ENCODE measurements around the gene UBE2V1.
"Not testable (repeated sequence)": the region's sequence is repeated elsewhere in the genome, so short reads cannot be mapped to it uniquely, and the experiment has no call there.

The UBE2V1 gene

GRCh38 chr20:50097843-50098242 is 15.1 kb downstream of the UBE2V1 start:
- DNase-seq (ENCODE audit: extremely low read depth in 1 of 2, low read depth in 1 of 2): no peak

- no peak for DNase-seq (ENCODE audit: extremely low read depth in 1 of 2, low read depth in 1 of 2)
Observed at GRCh38 chr20:50096237-50096636, 16.7 kb downstream of the UBE2V1 start.

GRCh38 chr20:50095476-50096078 is 17.4 kb downstream of the UBE2V1 start:
- DNase-seq (ENCODE audit: extremely low read depth in 1 of 2, low read depth in 1 of 2): no peak

- DNase-seq (ENCODE audit: extremely low read depth in 1 of 2, low read depth in 1 of 2): no peak
Observed at GRCh38 chr20:50094522-50094921, 18.4 kb downstream of the UBE2V1 start.

GRCh38 chr20:50093240-50093639 is 19.7 kb downstream of the UBE2V1 start:
- DNase-seq (ENCODE audit: extremely low read depth in 1 of 2, low read depth in 1 of 2): no peak

GRCh38 chr20:50092436-50092835 is 20.5 kb downstream of the UBE2V1 start:
- DNase-seq (ENCODE audit: extremely low read depth in 1 of 2, low read depth in 1 of 2): no peak

GRCh38 chr20:50089787-50090177 is 23.2 kb downstream of the UBE2V1 start:
- no peak for DNase-seq (ENCODE audit: extremely low read depth in 1 of 2, low read depth in 1 of 2)

DNA sequence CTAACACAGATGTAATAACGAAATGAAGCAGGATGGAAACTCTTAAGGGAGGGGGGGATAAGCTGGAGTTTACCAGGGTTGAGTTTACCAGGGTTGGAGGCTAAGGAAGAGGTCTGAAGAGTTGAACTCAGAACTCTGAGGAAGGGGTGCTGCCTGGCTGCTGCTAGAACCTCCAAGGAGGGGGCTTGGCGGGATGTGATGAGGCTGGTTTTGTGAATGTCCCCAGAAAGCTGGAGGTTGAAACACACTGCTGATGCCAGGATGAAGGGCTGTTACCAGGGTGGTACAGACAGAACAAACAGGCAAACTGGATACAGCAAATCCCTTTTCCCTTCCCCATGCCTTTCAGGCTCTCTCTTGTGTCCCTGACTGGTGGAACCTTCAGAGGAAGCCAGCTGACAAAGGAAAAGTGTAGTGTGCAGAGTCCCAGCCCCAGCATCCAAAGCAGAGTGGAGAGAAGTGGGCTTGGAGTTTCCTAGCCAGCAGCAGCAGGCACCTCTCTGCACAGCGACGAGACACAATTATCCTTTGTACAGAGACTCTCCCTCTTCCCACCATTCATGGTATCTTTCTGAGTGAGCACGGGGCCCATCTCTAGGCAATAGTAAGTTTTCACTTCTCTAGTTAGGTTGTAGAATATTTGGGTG is 23.7 kb downstream of the UBE2V1 start:
- DNase-seq (ENCODE audit: extremely low read depth in 1 of 2, low read depth in 1 of 2): no peak

DNA sequence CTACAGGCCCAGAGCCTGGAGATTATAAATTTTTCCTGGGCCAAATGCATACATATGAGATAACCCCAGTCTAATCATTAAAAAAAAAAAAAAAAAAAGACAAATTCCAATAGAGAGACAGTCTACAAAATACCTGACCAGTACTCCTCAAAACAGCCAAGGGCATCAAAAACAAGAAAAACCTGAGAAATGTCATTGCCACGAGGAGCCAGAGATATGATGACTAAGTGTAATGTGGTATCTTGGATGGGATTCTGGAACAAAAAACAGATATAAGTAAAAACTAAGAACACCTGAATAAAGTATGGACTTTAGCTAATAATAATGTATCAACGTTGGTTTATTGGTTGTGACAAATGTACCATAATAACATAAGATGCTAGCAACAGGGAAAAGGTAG is 24.9 kb downstream of the UBE2V1 start:
- DNase-seq (ENCODE audit: extremely low read depth in 1 of 2, low read depth in 1 of 2): no peak

DNA sequence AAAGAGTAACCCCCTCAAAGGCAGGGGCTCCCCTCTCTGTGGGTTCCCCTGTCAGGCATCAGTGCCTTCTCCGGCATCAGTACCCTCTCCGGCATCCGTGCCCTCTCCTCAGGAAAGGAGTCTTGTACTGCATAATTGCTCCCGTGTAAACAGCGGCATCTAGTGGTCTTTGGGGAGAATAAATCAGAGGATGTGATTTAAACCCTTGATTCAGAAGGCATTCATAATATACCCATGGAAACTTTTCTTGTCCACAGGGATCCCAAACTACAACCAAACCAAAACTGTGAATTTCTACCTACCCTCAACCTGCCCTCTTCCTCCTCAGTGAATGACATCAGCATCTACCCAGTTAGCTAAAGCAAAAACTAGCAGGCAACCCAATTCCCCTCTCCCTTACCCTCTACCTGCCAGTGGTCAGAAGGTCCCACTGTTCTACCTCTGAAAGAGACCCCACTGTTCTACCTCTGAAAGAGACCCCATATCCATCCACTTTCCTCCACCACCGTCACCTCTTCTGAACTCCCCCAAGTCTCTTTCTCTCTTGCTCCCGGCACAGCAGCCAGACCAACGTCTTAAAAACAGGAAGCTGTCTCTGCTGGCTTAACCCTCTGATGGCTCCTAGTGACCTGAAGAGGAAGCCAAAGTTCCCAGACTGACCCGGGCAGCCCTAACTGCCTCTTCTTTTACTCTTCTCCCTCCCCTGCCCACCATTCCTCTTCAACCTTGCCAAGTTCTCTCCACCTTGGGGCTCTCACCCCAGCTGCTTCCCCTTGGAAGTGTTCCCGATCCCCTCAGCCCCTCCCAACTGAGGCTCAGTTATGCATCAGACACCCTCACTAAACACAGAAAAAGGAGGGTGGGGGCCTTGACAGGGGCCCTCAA is 27.2 kb downstream of the UBE2V1 start:
- DNase-seq (ENCODE audit: extremely low read depth in 1 of 2, low read depth in 1 of 2): no peak

- DNase-seq (ENCODE audit: extremely low read depth in 1 of 2, low read depth in 1 of 2): no peak
Observed at GRCh38 chr20:50085146-50085480, 27.8 kb downstream of the UBE2V1 start.

DNA sequence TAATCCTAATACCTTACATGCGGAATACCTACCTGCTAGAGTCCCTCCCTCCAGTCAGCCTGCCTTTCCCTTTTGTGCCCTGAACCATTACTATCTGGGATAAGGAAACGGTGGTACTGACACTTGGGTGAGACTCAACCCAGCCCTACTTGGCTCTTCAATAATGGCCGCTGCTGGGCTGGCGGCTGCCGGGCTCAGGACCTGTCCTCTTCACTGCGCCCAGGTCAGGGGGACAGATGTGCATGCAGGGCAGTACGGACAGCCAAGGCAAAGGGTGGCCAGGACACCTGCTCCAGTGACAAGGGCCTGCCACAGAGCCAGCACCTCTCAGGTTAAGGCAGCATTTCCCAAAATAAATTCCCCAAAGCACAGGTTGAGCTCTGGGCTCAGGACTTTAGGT is 29.9 kb downstream of the UBE2V1 start:
- DNase-seq (ENCODE audit: extremely low read depth in 1 of 2, low read depth in 1 of 2): no peak

DNA sequence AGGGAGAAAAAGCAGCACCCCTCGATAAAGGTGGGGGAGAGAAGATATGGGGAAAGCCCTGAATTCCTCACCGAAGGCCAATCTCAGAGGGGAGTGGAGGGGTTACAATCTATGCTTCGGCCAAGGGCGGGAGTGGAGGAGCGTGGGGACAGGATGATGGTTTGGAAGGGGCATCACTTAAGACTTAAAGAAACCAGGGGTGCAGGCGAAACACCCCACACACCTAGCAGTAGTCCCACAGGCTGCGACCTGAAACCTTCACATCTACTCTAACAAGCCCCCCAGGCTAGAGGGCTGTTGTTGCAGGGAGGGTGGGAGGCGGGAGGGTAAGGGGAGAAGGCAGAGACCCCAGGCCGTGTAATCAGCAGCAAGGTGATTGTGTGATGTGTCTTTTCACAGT is 30.9 kb downstream of the UBE2V1 start:
- not testable (repeated sequence) for DNase-seq (ENCODE audit: extremely low read depth in 1 of 2, low read depth in 1 of 2)

DNA sequence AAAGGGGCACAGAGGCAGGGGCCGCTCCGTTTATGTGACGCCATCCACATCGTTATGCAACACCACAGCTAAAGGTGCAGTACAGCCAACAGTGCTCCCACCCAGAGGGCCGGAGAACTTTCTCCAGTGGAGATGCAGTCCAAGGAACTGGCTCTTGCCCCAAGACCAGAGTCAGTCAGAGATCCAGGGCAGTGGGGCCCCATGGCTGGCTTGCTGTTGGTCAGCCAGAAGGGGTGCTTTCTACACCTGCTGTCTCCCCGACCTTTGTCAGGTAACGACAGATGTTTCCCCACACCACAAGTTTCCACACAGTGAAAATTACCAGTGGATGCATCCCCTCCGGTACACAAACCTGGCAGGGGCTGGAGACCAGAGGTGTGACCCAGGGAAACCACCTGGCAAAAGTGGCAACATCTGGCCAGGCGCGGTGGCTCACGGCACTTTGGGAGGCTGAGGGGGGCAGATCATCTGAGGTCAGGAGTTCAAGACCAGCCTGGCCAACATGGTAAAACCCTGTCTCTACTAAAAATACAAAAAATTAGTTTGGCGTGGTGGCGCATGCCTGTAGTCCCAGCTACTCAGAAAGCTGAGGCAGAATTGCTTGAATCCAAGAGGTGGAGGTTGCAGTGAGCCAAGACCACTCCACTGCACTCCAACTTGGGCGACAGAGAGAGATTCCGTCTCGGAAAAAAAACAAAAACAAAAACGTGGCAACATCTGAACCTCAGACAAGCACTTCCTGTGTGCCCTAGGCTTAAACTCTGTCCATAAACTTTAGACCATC is 34.9 kb downstream of the UBE2V1 start:
- no peak for DNase-seq (ENCODE audit: extremely low read depth in 1 of 2, low read depth in 1 of 2)

DNA sequence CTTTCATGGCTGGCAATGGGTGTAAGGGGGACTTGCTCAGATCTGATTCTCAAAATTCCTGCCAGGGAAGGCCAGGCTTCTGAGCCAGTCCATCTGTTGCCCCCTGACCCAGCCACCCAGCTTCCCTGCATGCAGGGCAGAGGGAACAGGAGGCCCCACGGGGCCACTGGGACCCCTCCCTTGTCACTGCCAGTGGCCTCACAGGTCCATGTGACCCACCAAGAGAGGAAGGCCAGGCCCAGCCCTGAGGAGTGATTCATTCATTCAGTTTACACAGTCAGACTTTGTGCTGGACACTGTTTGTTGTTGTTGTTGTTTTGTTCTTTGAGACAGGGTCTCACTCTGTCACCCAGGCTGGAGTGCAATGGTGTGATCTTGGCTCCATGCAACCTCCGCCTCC is 39.5 kb downstream of the UBE2V1 start:
- no peak for DNase-seq (ENCODE audit: extremely low read depth in 1 of 2, low read depth in 1 of 2)

DNA sequence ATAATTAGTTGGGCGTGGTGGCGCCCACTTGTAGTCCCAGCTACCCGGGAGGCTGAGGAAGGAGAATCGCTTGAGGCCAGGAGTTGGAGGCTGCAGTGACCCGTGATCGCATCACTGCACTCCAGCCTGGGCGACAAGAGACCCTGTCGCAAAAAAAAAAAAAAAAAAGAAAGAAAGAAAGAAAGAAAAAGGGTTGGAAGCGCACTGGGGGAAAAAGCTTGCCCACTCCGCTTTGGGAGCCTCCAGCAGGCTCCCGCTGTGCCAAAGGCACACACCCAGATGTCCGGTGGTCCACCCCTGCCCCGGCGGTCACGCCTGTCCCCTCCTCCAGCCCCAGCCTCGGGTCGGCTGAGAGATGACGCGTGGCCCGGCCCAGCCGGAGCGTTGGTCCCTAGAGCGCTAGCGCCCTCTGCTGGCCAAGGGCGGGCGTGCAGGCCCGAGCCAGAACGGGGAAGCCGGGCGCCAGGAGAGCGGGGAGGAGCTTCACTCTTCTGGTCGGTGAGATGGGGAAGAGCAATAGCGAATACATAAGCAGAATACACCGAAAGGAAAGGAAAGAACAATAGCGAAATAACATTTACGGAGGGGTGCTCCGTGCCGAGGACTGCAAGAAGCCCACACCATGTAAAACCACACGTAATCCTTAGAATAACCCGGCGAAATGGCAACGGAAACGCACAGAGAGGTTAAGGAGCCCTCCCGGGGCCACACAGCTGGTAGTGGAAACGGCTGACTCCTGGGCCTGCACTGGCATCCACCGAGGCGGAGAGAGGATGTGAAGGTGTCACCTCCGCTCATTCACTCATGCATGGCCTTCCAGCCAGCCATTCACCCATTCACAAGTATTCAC is 41.7 kb downstream of the UBE2V1 start:
- peak; percentile 77 to 79 for DNase-seq (ENCODE audit: extremely low read depth in 1 of 2, low read depth in 1 of 2)

GRCh38 chr20:50070361-50070760 is 42.6 kb downstream of the UBE2V1 start:
- DNase-seq (ENCODE audit: extremely low read depth in 1 of 2, low read depth in 1 of 2): no peak

DNA sequence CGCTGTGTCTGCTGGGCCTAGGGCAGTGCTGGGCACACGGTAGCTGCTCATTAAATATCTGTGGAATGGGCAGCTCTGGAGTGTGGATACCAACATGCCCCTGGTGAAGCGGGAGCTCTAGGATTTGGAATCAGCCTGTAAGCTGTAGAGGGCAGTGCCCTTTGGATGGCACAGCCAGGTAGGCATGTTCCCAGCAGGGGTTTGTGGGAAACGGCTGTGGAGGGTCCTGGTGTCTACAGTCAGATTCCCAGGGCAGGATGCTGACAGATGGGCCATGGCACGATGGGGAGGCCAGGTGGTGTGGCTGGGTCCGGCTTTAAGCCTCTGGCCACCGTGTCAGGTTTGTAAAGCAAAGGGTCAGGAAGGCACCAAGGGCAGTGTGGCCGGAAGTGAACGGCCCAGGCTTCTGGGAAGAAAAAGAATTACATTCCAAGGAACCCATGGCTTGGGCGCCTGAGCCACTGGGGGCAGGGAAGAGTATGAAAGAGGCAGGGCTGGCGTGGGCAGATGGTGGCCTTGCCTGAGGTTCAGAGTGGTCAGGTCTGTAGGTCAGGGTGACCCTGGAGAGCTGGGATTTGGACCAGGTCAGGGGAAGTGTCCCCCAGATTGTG is 44.8 kb downstream of the UBE2V1 start:
- no peak for DNase-seq (ENCODE audit: extremely low read depth in 1 of 2, low read depth in 1 of 2)

GRCh38 chr20:50067461-50067860 is 45.5 kb downstream of the UBE2V1 start:
- no peak for DNase-seq (ENCODE audit: extremely low read depth in 1 of 2, low read depth in 1 of 2)

DNA sequence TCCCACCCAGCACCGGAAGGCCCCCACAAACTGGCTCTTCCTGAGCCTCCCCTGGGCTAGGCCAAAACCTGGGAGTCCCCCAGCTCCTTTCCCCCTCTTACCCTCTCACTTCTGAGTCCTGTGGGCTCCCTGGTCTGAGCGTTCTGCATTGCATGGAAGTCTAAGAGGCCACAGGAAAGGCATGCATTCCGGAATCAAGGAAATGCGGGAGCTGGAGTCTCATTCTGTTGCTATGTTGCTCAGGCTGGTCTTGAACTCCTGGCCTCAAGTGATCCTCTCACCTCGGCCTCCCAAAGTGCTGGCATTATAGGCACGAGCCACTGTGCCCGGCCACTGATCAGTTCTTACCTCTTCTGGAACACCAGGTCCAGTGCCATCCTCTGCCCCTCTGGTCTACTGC is 45.9 kb downstream of the UBE2V1 start:
- DNase-seq (ENCODE audit: extremely low read depth in 1 of 2, low read depth in 1 of 2): no peak
